ENCODE results near the gene ANKRD9. TPM values are rescaled to one million over a fixed set of nuclear protein-coding genes. Genes with fewer than 3 reads are reported as not detected.

The ANKRD9 gene
- total RNA-seq, 4 donors from 2014 or later, result 1.8 to 16.5 (median 7.5) TPM

DNA sequence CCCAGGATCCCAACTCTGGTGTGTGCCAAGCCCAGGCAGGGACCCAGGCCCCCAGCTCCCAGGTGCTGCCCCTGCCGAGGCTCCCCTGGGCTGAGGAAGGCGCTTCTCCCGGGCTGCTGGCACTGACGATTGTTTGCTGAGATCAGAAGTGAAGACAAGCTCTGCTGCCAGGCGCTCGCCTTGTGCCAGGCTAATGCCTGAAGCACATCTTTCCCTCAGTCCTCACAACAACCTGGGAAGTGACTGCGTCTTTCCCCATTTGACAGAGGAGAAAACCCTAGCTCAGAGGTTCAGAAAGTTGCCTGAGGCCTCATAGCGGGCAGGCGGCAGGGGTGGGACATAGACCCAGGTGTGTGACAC, 36.8 kb downstream of the ANKRD9 start:
- TF ChIP-seq CTCF (IDR thresholded peaks at IDR 0.05) (no peak), POLR2A (IDR thresholded peaks at IDR 0.05) (no peak)
- Histone ChIP-seq H3K27me3 (no peaks in the 10 kb centered on the region), H3K27ac (no peak overlapping the region), H3K9me3 (no peaks in the 10 kb centered on the region), H3K4me3 (no peak overlapping the region), H3K36me3 (no peaks in the 10 kb centered on the region), H3K4me1 (no peaks in the 10 kb centered on the region)
- DNase-seq, result no peak
- intact Hi-C loops (cut with DNase I; ENCODE audit: low total_unique reads), result no loop called here

DNA sequence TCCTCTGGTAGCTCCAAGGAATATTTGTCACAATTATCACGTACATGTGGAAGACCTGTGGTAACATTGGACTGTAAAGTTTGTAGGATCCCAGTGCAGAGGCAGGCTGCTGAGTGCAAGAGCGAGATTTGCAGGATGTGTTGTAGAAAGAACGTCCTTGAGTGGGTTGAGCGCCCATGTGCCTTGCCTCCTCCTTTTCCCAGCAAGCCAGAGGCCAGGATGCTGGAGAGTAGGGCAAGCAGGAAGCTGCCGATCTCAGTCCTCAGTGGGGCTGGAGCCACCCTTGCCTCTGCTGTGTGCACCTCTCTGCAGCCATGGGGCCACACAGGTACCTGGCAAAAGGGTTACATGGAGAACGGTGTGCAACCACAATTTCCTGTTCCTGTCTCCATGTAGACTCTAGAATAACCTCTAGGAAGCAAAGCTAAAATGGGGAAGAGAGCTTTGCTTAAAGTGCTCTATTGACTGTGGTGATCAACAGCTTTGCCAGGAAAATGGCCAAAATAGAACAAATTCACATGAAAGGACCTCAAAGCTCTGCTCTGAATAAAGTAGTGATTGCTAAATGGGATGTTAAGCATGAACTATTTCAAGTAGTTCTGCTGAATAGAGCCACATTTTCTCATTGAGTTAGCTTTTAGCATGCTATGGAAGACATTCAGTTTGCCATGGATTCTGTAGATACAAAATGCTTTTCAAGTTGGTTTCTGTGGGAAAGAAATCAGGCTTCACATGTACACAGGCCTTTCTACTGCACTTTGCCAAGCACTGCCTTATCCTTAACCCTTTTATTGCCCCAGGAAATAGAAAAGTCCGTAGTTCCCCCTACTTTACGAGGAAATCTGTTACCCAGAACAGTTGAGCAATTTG, 37.4 kb downstream of the ANKRD9 start:
- H3K27me3 ChIP-seq, result no peaks in the 10 kb centered on the region
- no peak overlapping the region for H3K4me3 ChIP-seq
- DNase-seq, result no peak
- no peaks in the 10 kb centered on the region for H3K36me3 ChIP-seq
- intact Hi-C loops (cut with DNase I; ENCODE audit: low total_unique reads), result no loop called here
- no peaks in the 10 kb centered on the region for H3K9me3 ChIP-seq
- TF ChIP-seq POLR2A (IDR thresholded peaks at IDR 0.05) (no peak), CTCF (IDR thresholded peaks at IDR 0.05) (no peak)
- H3K4me1 ChIP-seq, result no peaks in the 10 kb centered on the region
- no peak overlapping the region for H3K27ac ChIP-seq

GRCh38 chr14:102469261-102469660, 40.3 kb downstream of the ANKRD9 start:
- Histone ChIP-seq H3K4me1 (no peaks in the 10 kb centered on the region), H3K27me3 (no peaks in the 10 kb centered on the region), H3K9me3 (no peaks in the 10 kb centered on the region), H3K27ac (no peak overlapping the region), H3K4me3 (no peak overlapping the region), H3K36me3 (no peaks in the 10 kb centered on the region)
- no peak for DNase-seq
- no peak for TF ChIP-seq CTCF (IDR thresholded peaks at IDR 0.05)
- intact Hi-C loops (cut with DNase I; ENCODE audit: low total_unique reads), result no loop called here

DNA sequence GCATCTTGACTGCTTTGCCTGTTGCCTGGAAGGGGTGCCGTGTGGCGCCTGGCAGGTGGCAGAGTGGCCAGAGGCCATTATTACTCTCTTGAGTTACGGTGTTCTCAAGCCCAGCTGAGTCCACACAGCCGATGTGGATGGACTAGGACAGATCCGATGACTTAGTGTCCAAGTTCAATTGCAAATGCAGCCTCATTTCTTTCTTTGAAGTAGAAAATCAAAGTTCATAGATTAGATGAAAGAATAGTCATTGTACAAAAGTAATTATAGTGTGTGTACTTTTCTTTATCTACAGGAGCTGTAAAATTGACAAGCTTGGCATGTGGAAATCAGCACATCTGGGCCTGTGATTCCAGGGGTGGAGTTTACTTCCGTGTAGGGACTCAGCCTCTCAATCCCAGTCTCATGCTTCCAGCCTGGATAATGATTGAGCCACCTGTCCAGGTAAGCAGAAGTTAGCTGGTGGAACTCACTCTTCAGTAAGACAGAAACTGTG, 44.7 kb downstream of the ANKRD9 start:
- DNase-seq, result no peak
- H3K9me3 ChIP-seq, result no peaks in the 10 kb centered on the region
- intact Hi-C loops (cut with DNase I; ENCODE audit: low total_unique reads), result no loop called here
- no peak overlapping the region for H3K27ac ChIP-seq
- H3K27me3 ChIP-seq, result no peaks in the 10 kb centered on the region
- TF ChIP-seq POLR2A (IDR thresholded peaks at IDR 0.05), result no peak
- TF ChIP-seq CTCF (IDR thresholded peaks at IDR 0.05), result no peak
- no peaks in the 10 kb centered on the region for H3K36me3 ChIP-seq
- no peaks in the 10 kb centered on the region for H3K4me1 ChIP-seq
- H3K4me3 ChIP-seq, result no peak overlapping the region

DNA sequence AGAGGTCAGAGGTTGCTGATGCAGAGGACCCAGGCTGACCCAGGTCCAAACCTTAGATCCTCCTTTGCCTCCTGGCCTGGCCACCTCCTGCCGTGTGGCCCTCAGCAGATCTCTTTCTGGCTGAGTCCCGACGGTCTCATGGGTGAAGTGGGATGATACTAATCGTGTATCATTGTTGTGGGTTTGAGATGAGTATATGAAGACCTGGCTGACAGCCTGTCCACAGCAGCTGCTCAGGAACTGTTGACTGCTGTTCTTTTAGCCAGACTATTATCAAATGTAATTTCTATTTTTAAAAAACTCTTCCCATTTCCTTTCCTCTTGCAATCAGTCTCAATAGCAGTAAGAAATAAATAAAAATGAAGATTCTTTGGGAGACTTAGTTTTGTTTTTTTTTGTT, 45.6 kb downstream of the ANKRD9 start:
- H3K9me3 ChIP-seq, result no peaks in the 10 kb centered on the region
- H3K27ac ChIP-seq, result no peak overlapping the region
- intact Hi-C loops (cut with DNase I; ENCODE audit: low total_unique reads), result no loop called here
- no peak overlapping the region for H3K4me3 ChIP-seq
- DNase-seq, result no peak
- H3K36me3 ChIP-seq, result no peaks in the 10 kb centered on the region
- TF ChIP-seq CTCF (IDR thresholded peaks at IDR 0.05), result no peak
- no peak for TF ChIP-seq POLR2A (IDR thresholded peaks at IDR 0.05)
- no peaks in the 10 kb centered on the region for H3K27me3 ChIP-seq
- no peaks in the 10 kb centered on the region for H3K4me1 ChIP-seq

All from uterus (tissue), 4 donors.